IPS-NIHi7 (cell line): ENCODE measurements around the gene LRRN4.

Experiments
- DNase-seq: peaks from one replicate; pipeline ENCODE4 v3.0.0; 2012; ENCODE audit warnings: mixed read lengths; ENCODE audit errors: extremely low spot score

Gene LRRN4

GRCh38 chr20:6053776-6054688, at the start of gene LRRN4:
LRRN4 (minus strand) TSS chr20:6054060; CDS start chr20:6052799, 1,261 bp downstream.
- DNase-seq = peak; percentile 71

GRCh38 chr20:6103301-6103700, 49.4 kb upstream of the LRRN4 start:
- no peak for DNase-seq

DNA sequence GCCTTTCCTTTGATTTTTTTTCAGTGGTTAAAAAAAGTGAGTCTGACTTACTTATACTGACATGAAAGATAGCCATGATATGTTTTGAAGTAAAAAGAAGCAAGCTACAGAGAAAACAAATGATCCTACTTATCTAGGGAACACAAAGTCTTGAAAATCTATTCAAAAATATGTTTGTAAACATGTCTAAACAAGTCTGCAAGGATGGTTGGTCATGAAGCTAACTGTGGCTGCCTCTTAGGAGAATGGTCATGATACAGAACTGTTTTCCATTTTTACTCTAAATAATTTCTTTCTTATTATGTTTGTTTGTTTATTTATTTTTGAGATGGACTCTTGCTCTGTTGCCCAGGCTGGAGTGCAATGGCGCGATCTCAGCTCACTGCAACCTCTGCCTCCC, 47.5 kb upstream of the LRRN4 start:
- DNase-seq = no peak

GRCh38 chr20:6100246-6100645, 46.4 kb upstream of the LRRN4 start:
- no peak for DNase-seq

DNA sequence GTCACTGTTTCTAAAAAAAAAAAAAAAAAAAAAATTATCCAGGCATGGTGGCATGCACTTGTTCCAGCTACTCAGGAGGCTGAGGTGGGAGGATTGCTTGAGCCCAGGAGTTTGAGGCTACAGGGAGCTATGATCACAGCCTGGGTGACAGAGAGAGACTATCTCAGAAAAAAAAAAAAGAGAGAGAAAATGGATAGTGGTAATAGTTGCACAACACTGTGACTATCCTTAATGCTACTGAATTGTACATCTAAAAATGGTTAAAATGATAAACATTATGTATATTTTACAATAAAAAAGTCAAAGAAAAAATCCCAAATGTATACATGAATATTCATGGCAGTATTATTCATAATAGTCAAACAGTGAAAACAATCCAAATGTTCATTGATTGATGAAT, 46.0 kb upstream of the LRRN4 start:
- no peak for DNase-seq

- no peak for DNase-seq
Observed at GRCh38 chr20:6095409-6095808, 41.5 kb upstream of the LRRN4 start.

DNA sequence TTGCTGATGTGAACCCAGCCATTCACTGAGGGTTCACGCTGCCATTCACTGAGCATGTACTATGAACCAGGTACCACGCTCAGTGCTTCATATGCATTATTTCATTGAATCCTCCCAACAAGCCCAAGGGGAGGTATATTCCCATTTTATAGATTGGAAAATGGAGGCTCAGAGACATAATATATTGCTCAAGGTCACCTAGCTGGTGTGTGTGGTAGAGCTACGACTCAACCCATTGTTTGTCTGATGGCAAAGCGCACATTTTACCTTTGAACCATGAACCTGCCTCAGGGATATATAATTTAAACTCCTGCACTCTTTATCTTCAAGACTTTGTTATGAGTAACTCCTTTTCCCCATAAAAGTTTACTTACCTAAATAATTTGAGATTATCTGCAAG, 40.7 kb upstream of the LRRN4 start:
- no peak for DNase-seq

- DNase-seq = no peak
Observed at GRCh38 chr20:6094063-6094462, 40.2 kb upstream of the LRRN4 start.

- DNase-seq = no peak
Observed at GRCh38 chr20:6091661-6092060, 37.8 kb upstream of the LRRN4 start.

- DNase-seq = no peak
Observed at GRCh38 chr20:6086868-6087267, 33.0 kb upstream of the LRRN4 start.

DNA sequence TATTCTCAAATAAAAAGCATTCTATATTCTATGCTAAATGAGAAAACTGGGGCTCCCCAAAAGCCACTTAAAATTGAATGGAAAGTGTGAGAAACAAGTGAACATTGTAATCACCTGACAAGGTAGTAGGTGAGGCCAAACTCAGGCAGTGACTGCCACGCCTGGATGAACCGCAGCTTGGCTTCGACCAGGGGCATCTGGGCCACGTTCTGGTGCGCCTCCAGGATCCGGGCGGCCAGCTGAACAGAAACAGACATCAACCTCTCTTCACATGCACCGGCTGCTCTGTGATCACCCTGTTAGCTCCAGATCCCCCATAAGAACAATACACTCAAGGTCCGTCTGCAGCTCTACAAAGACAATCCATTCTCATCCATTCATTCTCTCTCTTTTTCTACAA, 30.1 kb upstream of the LRRN4 start:
- no peak for DNase-seq

GRCh38 chr20:6081236-6081635, 27.4 kb upstream of the LRRN4 start:
- DNase-seq = no peak

DNA sequence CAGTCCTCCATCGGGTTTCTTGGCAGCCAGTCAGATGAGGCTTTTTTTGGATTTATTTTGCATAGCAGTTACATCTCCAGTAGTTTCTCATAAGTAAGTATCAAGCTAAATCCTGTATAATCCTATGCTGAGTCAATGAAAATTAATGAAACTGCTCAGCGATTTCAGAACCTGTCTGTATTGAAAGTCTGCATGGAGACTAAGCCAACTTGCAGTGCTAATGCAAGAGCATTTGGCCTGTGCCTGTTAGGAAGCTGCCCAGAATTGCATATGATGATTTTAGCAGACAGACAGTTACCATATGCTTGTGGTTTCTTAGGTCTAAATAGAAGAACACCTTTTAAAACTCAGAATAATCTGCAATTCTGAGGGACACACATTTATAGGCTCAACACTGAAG, 25.2 kb upstream of the LRRN4 start:
- no peak for DNase-seq

DNA sequence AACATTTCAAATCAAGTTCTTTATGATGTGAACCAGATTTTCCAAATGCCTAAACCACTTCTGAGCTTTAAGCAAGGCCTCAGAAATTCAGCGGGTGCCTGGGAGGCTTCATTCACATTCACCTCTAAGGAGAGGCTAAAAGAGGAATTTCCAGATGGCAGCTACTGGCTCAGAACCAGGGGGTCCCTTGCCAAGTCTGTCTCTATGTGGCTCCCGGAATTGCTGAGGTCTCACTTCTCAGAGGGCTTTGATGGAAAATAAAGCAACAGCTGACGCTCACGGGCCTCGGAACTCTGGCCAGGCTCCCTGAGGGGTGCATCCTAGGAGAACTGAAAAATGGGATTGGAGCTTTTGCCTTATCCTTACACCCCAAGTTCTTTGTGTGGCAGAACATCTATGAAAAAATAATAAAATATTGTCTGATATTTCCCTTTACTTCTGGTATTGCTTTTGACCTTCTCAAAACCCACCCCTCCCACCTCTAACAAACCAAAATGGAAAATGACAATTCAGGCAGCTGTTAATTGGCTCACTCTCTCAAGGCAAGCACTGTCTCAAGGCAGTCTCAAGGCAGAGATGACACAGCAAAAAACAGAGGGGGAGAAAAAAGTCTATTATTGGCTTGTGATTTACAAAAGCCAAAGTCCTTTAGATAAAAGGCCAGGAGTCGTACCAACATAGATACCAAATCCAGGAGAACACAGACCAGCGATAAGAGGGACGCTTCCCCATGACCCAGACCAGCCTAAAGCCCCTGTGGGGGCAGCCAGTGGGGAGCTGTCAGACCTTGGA, 21.8 kb upstream of the LRRN4 start:
- no peak for DNase-seq

DNA sequence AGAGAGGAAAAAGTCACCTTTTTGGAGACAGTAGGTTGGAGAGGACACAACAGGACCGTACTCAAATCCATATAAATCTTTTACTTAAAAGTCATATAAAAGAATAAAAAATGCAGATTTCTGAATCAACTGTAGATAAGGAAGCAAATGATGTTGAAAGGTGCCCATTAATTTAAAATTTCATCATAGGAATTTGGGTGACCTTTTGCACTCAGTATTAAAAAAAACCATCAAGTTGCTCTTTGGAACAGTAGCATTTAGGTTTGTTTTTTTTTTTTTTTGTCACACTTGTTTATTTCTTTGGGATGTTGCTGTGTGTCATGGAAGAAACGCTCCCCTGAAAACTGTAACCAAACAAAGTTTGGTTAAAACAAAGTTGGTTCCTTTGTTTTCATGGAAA, 20.9 kb upstream of the LRRN4 start:
- no peak for DNase-seq

GRCh38 chr20:6074145-6074561, 20.3 kb upstream of the LRRN4 start:
- peak; percentile 61 for DNase-seq

DNA sequence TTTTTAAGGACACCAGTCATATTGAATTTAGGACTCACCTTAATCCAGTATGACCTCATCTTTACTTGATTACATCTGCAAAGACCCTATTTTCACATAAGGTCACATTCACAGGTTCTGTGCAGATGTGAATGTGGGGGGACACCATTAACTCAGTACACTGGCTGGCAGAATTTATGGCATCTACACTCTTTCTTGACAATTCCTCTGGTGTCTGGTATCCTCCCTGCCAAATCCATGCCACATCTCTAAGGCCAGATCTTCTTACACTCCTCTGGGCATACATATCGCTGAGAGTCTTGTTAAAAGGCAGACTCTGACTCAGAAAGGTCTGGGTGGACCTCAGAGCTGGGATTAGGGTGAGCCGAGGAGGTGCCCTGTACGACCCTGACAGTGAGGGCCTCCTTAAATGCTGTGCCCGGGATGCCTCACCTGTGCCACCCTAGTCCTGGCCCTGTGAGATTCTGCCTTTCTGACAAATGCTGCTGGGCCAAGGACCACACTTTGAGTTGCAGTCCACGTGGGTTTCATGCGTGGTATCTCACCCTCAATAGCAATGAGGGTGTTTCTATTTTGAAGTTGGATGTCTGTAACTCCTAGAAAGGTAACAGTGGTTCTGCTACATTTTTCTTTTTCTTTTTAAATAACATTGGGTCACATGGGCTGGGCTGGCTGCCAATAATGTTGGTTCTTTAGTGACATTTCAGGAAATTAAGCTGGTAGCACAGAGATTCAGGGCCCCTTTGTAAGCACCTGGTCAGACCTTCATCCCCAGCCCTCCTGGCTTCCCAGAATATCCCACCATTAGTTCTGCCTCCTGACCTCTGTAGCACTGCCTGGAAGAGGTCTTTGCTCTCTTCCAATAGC, 17.2 kb upstream of the LRRN4 start:
- no peak for DNase-seq

DNA sequence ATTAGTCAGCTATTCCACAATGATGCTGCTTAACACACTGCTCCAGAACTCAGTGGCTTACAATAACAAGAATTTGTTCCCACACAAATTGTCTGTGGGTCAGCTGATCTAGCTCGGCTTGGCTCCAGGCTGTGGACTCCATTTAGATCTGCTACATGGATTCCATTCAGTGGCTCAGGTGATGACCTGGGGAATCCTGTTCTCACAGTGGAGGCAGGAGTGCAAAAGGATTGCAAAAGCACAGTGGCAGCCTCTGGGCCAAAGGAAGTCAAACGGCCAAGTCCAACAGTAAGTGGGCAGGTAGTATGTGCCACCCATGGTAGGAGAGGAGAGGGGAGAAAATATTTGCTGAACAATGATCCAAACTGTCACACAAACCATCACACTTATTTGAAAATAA, 15.8 kb upstream of the LRRN4 start:
- DNase-seq = no peak

- no peak for DNase-seq
Observed at GRCh38 chr20:6067763-6068318, 14.0 kb upstream of the LRRN4 start.

GRCh38 chr20:6066582-6066981, 12.7 kb upstream of the LRRN4 start:
- no peak for DNase-seq

DNA sequence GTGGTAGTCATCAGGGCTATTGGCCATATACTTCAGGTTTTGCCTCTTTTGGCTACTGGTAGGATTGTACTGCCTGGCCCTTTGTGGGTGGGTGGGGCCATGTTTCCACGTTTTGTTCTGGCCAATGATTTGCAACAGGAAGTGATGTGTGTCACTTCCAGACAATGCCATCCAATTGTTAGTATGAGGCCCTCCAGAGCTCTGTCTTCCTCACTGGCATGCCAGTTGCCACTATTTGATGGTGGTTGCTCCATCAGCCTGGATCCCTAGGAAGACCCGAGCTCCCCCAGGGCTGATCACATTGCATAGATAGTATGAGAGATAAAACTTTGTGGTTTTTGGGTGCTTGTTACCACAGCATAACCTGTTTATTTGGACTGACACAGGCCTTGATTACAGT, 7.7 kb upstream of the LRRN4 start:
- no peak for DNase-seq

DNA sequence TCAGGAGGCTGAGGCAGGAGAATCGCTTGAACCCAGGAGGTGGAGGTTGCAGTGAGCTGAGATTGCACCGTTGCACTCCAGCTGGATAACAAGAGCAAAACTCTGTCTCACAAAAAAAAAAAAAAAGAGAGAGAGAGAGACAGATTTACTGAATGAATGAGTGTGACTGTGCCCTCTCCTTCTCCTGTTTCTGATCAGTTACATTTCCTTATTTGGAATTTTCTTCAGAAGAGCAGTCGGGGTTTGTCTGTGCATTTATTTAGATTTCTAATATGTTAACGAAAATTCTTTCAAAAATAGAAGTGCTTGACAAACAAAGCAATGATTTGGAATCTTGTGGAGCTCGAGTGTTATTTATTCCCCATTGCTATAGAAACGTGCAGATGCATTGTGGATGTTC, 6.4 kb upstream of the LRRN4 start:
- DNase-seq = no peak
